GM19467 (cell line): ENCODE data around the gene MMP11.

ENCODE experiments used
- ATAC-seq: cut with Tn5 transposase; IDR thresholded peaks from one replicate; pipeline ENCODE4 v1.9.1; 2021; ENCODE audit warnings: mild to moderate bottlenecking, moderate library complexity; ENCODE audit not compliant: unreplicated experiment

Gene MMP11

GRCh38 chr22:23779731-23780130 lies 7.1 kb downstream of the MMP11 start:
- ATAC-seq = no peak

GRCh38 chr22:23780146-23780748 lies 7.6 kb downstream of the MMP11 start:
- ATAC-seq = no peak

- ATAC-seq = no peak
Measured at GRCh38 chr22:23781065-23781464, 8.4 kb downstream of the MMP11 start.

- ATAC-seq = no peak
Measured at GRCh38 chr22:23781511-23782183, 9.0 kb downstream of the MMP11 start.

- no peak for ATAC-seq
Measured at GRCh38 chr22:23782252-23782651, 9.6 kb downstream of the MMP11 start.

- no peak for ATAC-seq
Measured at GRCh38 chr22:23782703-23783102, 10.1 kb downstream of the MMP11 start.

- ATAC-seq = no peak
Measured at GRCh38 chr22:23783265-23784150, 10.9 kb downstream of the MMP11 start.

- ATAC-seq = no peak
Measured at GRCh38 chr22:23784215-23784732, 11.6 kb downstream of the MMP11 start.

GRCh38 chr22:23786261-23786710 lies 13.6 kb downstream of the MMP11 start:
- ATAC-seq = no peak

GRCh38 chr22:23786752-23787599 lies 14.3 kb downstream of the MMP11 start, which contains the start of gene SMARCB1:
Gene SMARCB1, plus strand, starts transcription at chr22:23786966. Its CDS starts 204 bp downstream, at chr22:23787170.
- ATAC-seq = peak; percentile 58

- ATAC-seq = no peak
Measured at GRCh38 chr22:23787600-23787896, 14.9 kb downstream of the MMP11 start.

GRCh38 chr22:23787910-23788309 lies 15.3 kb downstream of the MMP11 start:
- no peak for ATAC-seq

- ATAC-seq = no peak
Measured at GRCh38 chr22:23789121-23789520, 16.5 kb downstream of the MMP11 start.

- ATAC-seq = no peak
Measured at GRCh38 chr22:23789638-23790037, 17.0 kb downstream of the MMP11 start.

GRCh38 chr22:23790819-23791737 lies 18.4 kb downstream of the MMP11 start:
- no peak for ATAC-seq

- ATAC-seq = no peak
Measured at GRCh38 chr22:23791738-23792645, 19.3 kb downstream of the MMP11 start.

GRCh38 chr22:23793326-23793725 lies 20.7 kb downstream of the MMP11 start:
- no peak for ATAC-seq

- no peak for ATAC-seq
Measured at GRCh38 chr22:23796461-23796860, 23.8 kb downstream of the MMP11 start.
